Smooth muscle cell of the pulmonary artery (primary cell): Measurements from ENCODE around the gene KRTAP19-1. TPM values are rescaled to one million over a fixed set of nuclear protein-coding genes. Genes with fewer than 3 reads are reported as not detected.

Experiments used
- total RNA-seq: library from RNA; depleted of rRNA; stranded (reverse); fragments of >200 nt; gene quantifications from 2 replicates; pipeline ENCODE4 v1.2.3, GENCODE V29; 2014

KRTAP19-1 gene
- not detected in 2 replicates for total RNA-seq

GRCh38 chr21:30480145-30480544, at the start of gene KRTAP19-1:
TSS of gene KRTAP19-1 (minus strand) at chr21:30480367. CDS start at chr21:30480317, 50 bp downstream.

GRCh38 chr21:30502041-30502440, 21.9 kb upstream of the KRTAP19-1 start, which contains the start of gene KRTAP19-5:
TSS of gene KRTAP19-5 (minus strand) at chr21:30502141. CDS start at chr21:30502090, 51 bp downstream.

GRCh38 chr21:30497065-30497464, 16.9 kb upstream of the KRTAP19-1 start, which contains the start of gene KRTAP19-4:
TSS of gene KRTAP19-4 (minus strand) at chr21:30497165. CDS start at chr21:30497110, 55 bp downstream.

GRCh38 chr21:30491963-30492428, 11.8 kb upstream of the KRTAP19-1 start, which contains the start of gene KRTAP19-3:
TSS of gene KRTAP19-3 (minus strand) at chr21:30492013. CDS start at chr21:30491957, 56 bp downstream.

GRCh38 chr21:30487336-30487735, 7.2 kb upstream of the KRTAP19-1 start, which contains the start of gene KRTAP19-2:
TSS of gene KRTAP19-2 (minus strand) at chr21:30487436. CDS start at chr21:30487348, 88 bp downstream.

GRCh38 chr21:30439975-30440374, 40.2 kb downstream of the KRTAP19-1 start, which contains the start of gene KRTAP15-1:
TSS of gene KRTAP15-1 (plus strand) at chr21:30440275. CDS start at chr21:30440328, 53 bp downstream.

GRCh38 chr21:30430170-30430655, 50.0 kb downstream of the KRTAP19-1 start, which contains the start of gene KRTAP13-4:
TSS of gene KRTAP13-4 (plus strand) at chr21:30430220. CDS start at chr21:30430276, 56 bp downstream.

Other genes starting within 250 kb of the KRTAP19-1 start
- gene KRTAP24-1, start 197.4 kb downstream of the KRTAP19-1 start, total RNA-seq, result not detected in 2 replicates
- gene KRTAP25-1, start 190.9 kb downstream of the KRTAP19-1 start, total RNA-seq, result not detected in 2 replicates
- gene KRTAP26-1, start 160.1 kb downstream of the KRTAP19-1 start, total RNA-seq, result not detected in 2 replicates
- gene KRTAP27-1, start 142.7 kb downstream of the KRTAP19-1 start, total RNA-seq, result not detected in 2 replicates
- not detected in 2 replicates for gene KRTAP23-1, start 131.8 kb downstream of the KRTAP19-1 start, total RNA-seq
- gene KRTAP13-2, start 108.1 kb downstream of the KRTAP19-1 start, total RNA-seq, result not detected in 2 replicates
- not detected in 2 replicates for gene KRTAP13-1, start 84.3 kb downstream of the KRTAP19-1 start, total RNA-seq
- gene KRTAP13-3, start 54.4 kb downstream of the KRTAP19-1 start, total RNA-seq, result not detected in 2 replicates
- gene KRTAP13-4, start 50.1 kb downstream of the KRTAP19-1 start, total RNA-seq, result not detected in 2 replicates
- gene KRTAP15-1, start 40.1 kb downstream of the KRTAP19-1 start, total RNA-seq, result not detected in 2 replicates
- not detected in 2 replicates for gene KRTAP19-2, start 7.1 kb upstream of the KRTAP19-1 start, total RNA-seq
- not detected in 2 replicates for gene KRTAP19-3, start 11.6 kb upstream of the KRTAP19-1 start, total RNA-seq
- not detected in 2 replicates for gene KRTAP19-4, start 16.8 kb upstream of the KRTAP19-1 start, total RNA-seq
- not detected in 2 replicates for gene KRTAP19-5, start 21.8 kb upstream of the KRTAP19-1 start, total RNA-seq
- not detected in 2 replicates for gene KRTAP19-6, start 61.5 kb upstream of the KRTAP19-1 start, total RNA-seq
- not detected in 2 replicates for gene KRTAP19-7, start 80.9 kb upstream of the KRTAP19-1 start, total RNA-seq
- gene KRTAP22-2, start 110.0 kb upstream of the KRTAP19-1 start, total RNA-seq, result not detected in 2 replicates
- gene KRTAP6-3, start 112.1 kb upstream of the KRTAP19-1 start, total RNA-seq, result not detected in 2 replicates
- gene KRTAP6-2, start 118.5 kb upstream of the KRTAP19-1 start, total RNA-seq, result not detected in 2 replicates
- gene KRTAP22-1, start 120.7 kb upstream of the KRTAP19-1 start, total RNA-seq, result not detected in 2 replicates
- gene KRTAP6-1, start 133.6 kb upstream of the KRTAP19-1 start, total RNA-seq, result not detected in 2 replicates
- not detected in 2 replicates for gene KRTAP20-1, start 136.1 kb upstream of the KRTAP19-1 start, total RNA-seq
- gene KRTAP20-4, start 140.3 kb upstream of the KRTAP19-1 start, total RNA-seq, result not detected in 2 replicates
- not detected in 2 replicates for gene KRTAP20-2, start 154.8 kb upstream of the KRTAP19-1 start, total RNA-seq
- gene KRTAP20-3, start 162.5 kb upstream of the KRTAP19-1 start, total RNA-seq, result not detected in 2 replicates
- gene KRTAP21-3, start 238.4 kb upstream of the KRTAP19-1 start, total RNA-seq, result not detected in 2 replicates